Neuronal stem cell (in vitro differentiated cells): Measurements from ENCODE around the gene RASA3.
"Not testable (repeated sequence)": the region's sequence is repeated elsewhere in the genome, so short reads cannot be mapped to it uniquely, and the experiment has no call there.

Experiments
- DNase-seq: peaks from one replicate; pipeline ENCODE4 v3.0.0-alpha.2; 2013; ENCODE audit warnings: low spot score
- H2AFZ ChIP-seq: one replicate; pipeline ENCODE4 v1.6.1; 2013; ENCODE audit warnings: mild to moderate bottlenecking, low read length, inconsistent platforms
- H2AK5ac ChIP-seq: 2 replicates; pipeline ENCODE4 v1.6.1; 2013; ENCODE audit warnings: low read depth, mild to moderate bottlenecking, inconsistent platforms, low read length, moderate library complexity, mixed read lengths
- H2BK120ac ChIP-seq: 2 replicates; pipeline ENCODE4 v1.6.1; 2013; ENCODE audit warnings: low read depth, mild to moderate bottlenecking, inconsistent platforms, low read length, moderate library complexity, mixed read lengths
- H2BK12ac ChIP-seq: one replicate; pipeline ENCODE4 v1.6.1; 2013; ENCODE audit warnings: low read length, inconsistent platforms
- H2BK15ac ChIP-seq: 2 replicates; pipeline ENCODE4 v1.6.1; 2013; ENCODE audit warnings: mild to moderate bottlenecking, low read length, inconsistent platforms, mixed read lengths
- H2BK5ac ChIP-seq: one replicate; pipeline ENCODE4 v1.6.1; 2013; ENCODE audit warnings: inconsistent platforms, mild to moderate bottlenecking, low read length, moderate library complexity
- H3K14ac ChIP-seq: one replicate; pipeline ENCODE4 v1.6.1; 2013; ENCODE audit warnings: low read length, inconsistent platforms
- H3K18ac ChIP-seq: 2 replicates; pipeline ENCODE4 v1.6.1; 2013; ENCODE audit warnings: low read length, inconsistent platforms
- H3K23ac ChIP-seq: 2 replicates; pipeline ENCODE4 v1.6.1; 2013; ENCODE audit warnings: low read depth, mild to moderate bottlenecking, mixed read lengths, low read length, inconsistent platforms; ENCODE audit not compliant: poor library complexity
- H3K27ac ChIP-seq: replicated peaks from 3 replicates; pipeline ENCODE4 v1.5.1; 2013; ENCODE audit warnings: low read length, inconsistent platforms
- H3K27me3 ChIP-seq, 3 experiments: 2 replicates each; pipeline ENCODE4 v1.6.1; 2013; ENCODE audit warnings: low read length in 3 of 3, mild to moderate bottlenecking in 2 of 3, inconsistent platforms in 1 of 3, low read depth in 1 of 3, mixed read lengths in 1 of 3, moderate library complexity in 1 of 3; ENCODE audit not compliant: control insufficient read depth in 3 of 3, insufficient read depth in 3 of 3
- H3K36me3 ChIP-seq, 2 donors: replicated peaks in 1 of 2; 2 replicates each; pipeline ENCODE4 v1.6.1; 2013; ENCODE audit warnings: low read length in 2 of 2; ENCODE audit not compliant: control insufficient read depth in 2 of 2, insufficient read depth in 2 of 2
- H3K4ac ChIP-seq: 2 replicates; pipeline ENCODE4 v1.6.1; 2013; ENCODE audit warnings: inconsistent platforms, mild to moderate bottlenecking, low read length, moderate library complexity
- H3K4me1 ChIP-seq, 2 donors: 1 replicate in 1 of 2; 2 replicates in 1 of 2; pipeline ENCODE4 v1.6.1; 2013; ENCODE audit warnings: low read length in 2 of 2, low read depth in 1 of 2; ENCODE audit not compliant: control insufficient read depth in 2 of 2, insufficient read depth in 1 of 2
- H3K4me2 ChIP-seq: one replicate; pipeline ENCODE4 v1.6.1; 2013; ENCODE audit warnings: mild to moderate bottlenecking, low read length, inconsistent platforms; ENCODE audit not compliant: insufficient read depth, poor library complexity, severe bottlenecking
- H3K4me3 ChIP-seq, 2 donors: 2 replicates each; pipeline ENCODE4 v1.5.1; 2013; ENCODE audit warnings: low read length in 2 of 2, mild to moderate bottlenecking in 2 of 2, inconsistent platforms in 1 of 2, moderate library complexity in 1 of 2
- H3K79me1 ChIP-seq: one replicate; pipeline ENCODE4 v1.6.1; 2013; ENCODE audit warnings: low read depth, mild to moderate bottlenecking, inconsistent platforms, low read length, moderate library complexity
- H3K9ac ChIP-seq: one replicate; pipeline ENCODE4 v1.6.1; 2013; ENCODE audit warnings: mild to moderate bottlenecking, low read depth, low read length, inconsistent platforms; ENCODE audit not compliant: poor library complexity
- H3K9me3 ChIP-seq, 2 donors: replicated peaks in 1 of 2; 2 replicates each; pipeline versions ENCODE3 to v1.6.1; 2013; ENCODE audit warnings: low read length in 2 of 2, mild to moderate bottlenecking in 2 of 2, inconsistent platforms in 1 of 2, low read depth in 1 of 2, mixed read lengths in 1 of 2, moderate library complexity in 1 of 2; ENCODE audit not compliant: control insufficient read depth in 2 of 2, insufficient read depth in 1 of 2
- H4K8ac ChIP-seq: one replicate; pipeline ENCODE4 v1.6.1; 2013; ENCODE audit warnings: low read depth, mild to moderate bottlenecking, inconsistent platforms, low read length, moderate library complexity
- H4K91ac ChIP-seq: one replicate; pipeline ENCODE4 v1.6.1; 2013; ENCODE audit warnings: low read length, low read depth, mild to moderate bottlenecking, inconsistent platforms; ENCODE audit not compliant: poor library complexity
- WGBS, 2 donors: extraction: QIAGEN DNeasy Blood & Tissue Kit; methylation state at CpG; one replicate each; pipeline ENCODE4 v1.1.7; 2013; ENCODE audit warnings: missing lambda C conversion rate in 2 of 2, mixed read lengths in 1 of 2; ENCODE audit not compliant: insufficient read length in 2 of 2, insufficient replicate concordance in 1 of 2; ENCODE audit errors: extremely low coverage in 2 of 2; 5-methylcytosine and 5-hydroxymethylcytosine counted together

RASA3 gene

GRCh38 chr13:114104655-114105520 lies 27.5 kb downstream of the RASA3 start:
- Histone ChIP-seq H3K4me1 (peaks cover 8 to 10% of the 10 kb centered on the region in 2 donors), H3K9me3 (no peaks in the 10 kb centered on the region), H3K4me2 (no peak overlapping the region), H4K91ac (no peak overlapping the region), H3K36me3 (peaks cover 2 to 17% of the 10 kb centered on the region in 2 donors), H3K4me3 (no peak overlapping the region), H4K8ac (no peak overlapping the region), H2BK120ac (no peak overlapping the region), H3K27me3 (no peaks in the 10 kb centered on the region), H3K23ac (peak overlapping the region; percentile 80), H3K9ac (peak overlapping the region; percentile 60), H3K79me1 (peaks cover 14% of the 10 kb centered on the region), H3K4ac (no peak overlapping the region), H3K27ac (no peak overlapping the region), H3K18ac (peak overlapping the region; percentile 93), H2BK12ac (no peak overlapping the region), H2BK5ac (peak overlapping the region; percentile 75), H2BK15ac (peak overlapping the region; percentile 58), H2AK5ac (peak overlapping the region; percentile 98), H2AFZ (no peak overlapping the region), H3K14ac (no peak overlapping the region)
- WGBS, 2 donors, result 100% methylated on average over 2 of the region's 24 CpGs; no CpG with 5 or more reads in 1 of the 2 donors
- no peak for DNase-seq

GRCh38 chr13:114103801-114104654 lies 28.4 kb downstream of the RASA3 start:
- H3K18ac ChIP-seq, result peak overlapping the region; percentile 64
- no peak overlapping the region for H3K14ac ChIP-seq
- no peak overlapping the region for H4K91ac ChIP-seq
- no peak overlapping the region for H3K4me3 ChIP-seq
- H3K4ac ChIP-seq, result no peak overlapping the region
- H3K79me1 ChIP-seq, result peaks cover 14% of the 10 kb centered on the region
- H2AK5ac ChIP-seq, result peak overlapping the region; percentile 98
- peak overlapping the region; percentile 44 for H3K9ac ChIP-seq
- no peak for DNase-seq
- no peak overlapping the region for H2BK15ac ChIP-seq
- H3K36me3 ChIP-seq, result peaks cover 2 to 12% of the 10 kb centered on the region in 2 donors
- no peaks in the 10 kb centered on the region for H3K27me3 ChIP-seq
- H3K9me3 ChIP-seq, result no peaks in the 10 kb centered on the region
- H3K27ac ChIP-seq, result no peak overlapping the region
- H3K4me2 ChIP-seq, result no peak overlapping the region
- WGBS, 2 donors, result no CpG with 5 or more reads among the region's 62 CpGs
- no peak overlapping the region for H3K23ac ChIP-seq
- H2BK5ac ChIP-seq, result no peak overlapping the region
- H2BK120ac ChIP-seq, result no peak overlapping the region
- H2BK12ac ChIP-seq, result peak overlapping the region; percentile 73
- no peak overlapping the region for H2AFZ ChIP-seq
- H4K8ac ChIP-seq, result no peak overlapping the region
- H3K4me1 ChIP-seq, result peaks cover 8 to 14% of the 10 kb centered on the region in 2 donors

- not testable (repeated sequence) for H3K4ac ChIP-seq, DNase-seq, H3K14ac ChIP-seq, H3K4me2 ChIP-seq, H4K91ac ChIP-seq, H2BK12ac ChIP-seq, H3K9ac ChIP-seq, H3K27me3 ChIP-seq, H3K27ac ChIP-seq, H2BK5ac ChIP-seq, H2AFZ ChIP-seq, H3K36me3 ChIP-seq, H3K4me3 ChIP-seq, H3K79me1 ChIP-seq, H3K9me3 ChIP-seq, H2BK120ac ChIP-seq
- Histone ChIP-seq H4K8ac (peak overlapping the region; percentile 3), H2AK5ac (peak overlapping the region; percentile 90), H3K18ac (peak overlapping the region; percentile 87), H3K23ac (peak overlapping the region; percentile 55), H2BK15ac (peak overlapping the region; percentile 67), H3K4me1 (peaks cover 12 to 20% of the 10 kb centered on the region in 2 donors)
- no CpG with 5 or more reads among the region's 20 CpGs for WGBS, 2 donors
These were observed 29.2 kb downstream of the RASA3 start for GRCh38 chr13:114103289-114103621.
